Astrocyte of the cerebellum (primary cell): ENCODE measurements around the gene UCK1.
"Not testable (repeated sequence)": the region's sequence is repeated elsewhere in the genome, so short reads cannot be mapped to it uniquely, and the experiment has no call there.

Experiments used
- DNase-seq: peaks from one replicate; pipeline ENCODE4 v3.0.0-alpha.2; 2011; ENCODE audit warnings: low read depth
- H3K4me3 ChIP-seq: 2 replicates; pipeline ENCODE4 v1.5.1; 2011; ENCODE audit warnings: mild to moderate bottlenecking, low read depth, low read length, moderate library complexity
- CTCF ChIP-seq: IDR thresholded peaks from 2 replicates; pipeline ENCODE4 v1.5.1; 2012; ENCODE audit warnings: low read length, low read depth, moderate library complexity, mild to moderate bottlenecking; ENCODE audit errors: missing control alignments
- in situ Hi-C: cut with HindIII; loops from 2 replicates; pipeline ENCODE4 v1.10.0; 2017; ENCODE audit warnings: low sequenced_read_pairs

Gene UCK1

GRCh38 chr9:131516930-131517329 is 14.1 kb downstream of the UCK1 start:
- in situ Hi-C loops = no loop called here
- no peak overlapping the region for H3K4me3 ChIP-seq
- DNase-seq = no peak
- no peak for TF ChIP-seq CTCF

- in situ Hi-C loops = no loop called here
Measured at GRCh38 chr9:131516100-131516499, 15.0 kb downstream of the UCK1 start.

GRCh38 chr9:131515559-131516031 is 15.5 kb downstream of the UCK1 start:
- DNase-seq, in situ Hi-C loops, H3K4me3 ChIP-seq: not testable (repeated sequence)

More at GRCh38 chr9:131516100-131516499, 15.0 kb downstream of the UCK1 start:
- DNase-seq = no peak
- no peak overlapping the region for H3K4me3 ChIP-seq
- no peak for TF ChIP-seq CTCF

GRCh38 chr9:131513177-131513576 is 17.9 kb downstream of the UCK1 start:
- in situ Hi-C loops = no loop called here
- no peak for DNase-seq
- no peak overlapping the region for H3K4me3 ChIP-seq
- no peak for TF ChIP-seq CTCF

- TF ChIP-seq CTCF = no peak
- in situ Hi-C loops = no loop called here
- H3K4me3 ChIP-seq = no peak overlapping the region
- no peak for DNase-seq
Measured at GRCh38 chr9:131511880-131512279, 19.2 kb downstream of the UCK1 start.

- in situ Hi-C loops = no loop called here
- DNase-seq = no peak
Measured at GRCh38 chr9:131511416-131511815, 19.6 kb downstream of the UCK1 start.

GRCh38 chr9:131505012-131505411 is 26.1 kb downstream of the UCK1 start:
- in situ Hi-C loops = no loop called here
- no peak for DNase-seq
- no peak for TF ChIP-seq CTCF
- no peak overlapping the region for H3K4me3 ChIP-seq

More at GRCh38 chr9:131511416-131511815, 19.6 kb downstream of the UCK1 start:
- H3K4me3 ChIP-seq = no peak overlapping the region
- no peak for TF ChIP-seq CTCF
